CD14-positive monocyte (primary cell): Measurements from ENCODE around the gene ITPR2. TPM values are rescaled to one million over a fixed set of nuclear protein-coding genes. Genes with fewer than 3 reads are reported as not detected.

Source experiments
- DNase-seq, 3 donors: peaks; one replicate each; pipeline ENCODE4 v3.0.0-alpha.2; 2011 to 2022
- H2AFZ ChIP-seq: 2 replicates; pipeline ENCODE4 v1.6.0; 2012; ENCODE audit warnings: mild to moderate bottlenecking, low read depth, low read length, inconsistent platforms; ENCODE audit not compliant: insufficient read depth, poor library complexity, severe bottlenecking
- H3K27ac ChIP-seq, 2 donors: 1 replicate in 1 of 2; 2 replicates in 1 of 2; pipeline ENCODE4 v1.5.1; 2012 to 2013; ENCODE audit warnings: low read length in 2 of 2, control low read depth in 1 of 2, inconsistent platforms in 1 of 2, low read depth in 1 of 2, mild to moderate bottlenecking in 1 of 2
- H3K27me3 ChIP-seq, 2 donors: one replicate each; pipeline versions ENCODE4 v1.6.0 to v1.6.1; 2011 to 2013; ENCODE audit warnings: low read length in 2 of 2; ENCODE audit not compliant: control insufficient read depth in 2 of 2, insufficient read depth in 2 of 2
- H3K36me3 ChIP-seq, 2 donors: replicated peaks in 1 of 2; 1 replicate in 1 of 2; 2 replicates in 1 of 2; pipeline versions ENCODE4 v1.5.1 to v1.6.1; 2012 to 2013; ENCODE audit warnings: low read length in 2 of 2, control low read depth in 1 of 2, inconsistent platforms in 1 of 2, mild to moderate bottlenecking in 1 of 2; ENCODE audit not compliant: insufficient read depth in 2 of 2, control insufficient read depth in 1 of 2
- H3K4me1 ChIP-seq, 2 donors: 1 replicate in 1 of 2; 2 replicates in 1 of 2; pipeline versions ENCODE4 v1.5.1 to v1.6.1; 2012 to 2013; ENCODE audit warnings: low read length in 2 of 2, control low read depth in 1 of 2, inconsistent platforms in 1 of 2, mild to moderate bottlenecking in 1 of 2, moderate library complexity in 1 of 2; ENCODE audit not compliant: insufficient read depth in 2 of 2, control insufficient read depth in 1 of 2
- H3K4me2 ChIP-seq: replicated peaks from 2 replicates; pipeline ENCODE3; 2012; ENCODE audit warnings: low read length, moderate library complexity, mild to moderate bottlenecking; ENCODE audit not compliant: poor library complexity, severe bottlenecking; ENCODE audit errors: extremely low read depth
- H3K4me3 ChIP-seq, 3 experiments: fragments of 200-600 bp in 1 of 3; sonication (generic) in 1 of 3; replicated peaks in 1 of 3; 1 replicate in 2 of 3; 2 replicates in 1 of 3; pipeline ENCODE4 v1.5.1; 2011 to 2013; ENCODE audit warnings: low read length in 3 of 3, mild to moderate bottlenecking in 3 of 3, control low read depth in 2 of 3, low read depth in 2 of 3, inconsistent platforms in 1 of 3, moderate library complexity in 1 of 3
- H3K79me2 ChIP-seq: 2 replicates; pipeline ENCODE4 v1.6.0; 2012; ENCODE audit warnings: mild to moderate bottlenecking, control low read depth, inconsistent platforms, low read length, moderate library complexity; ENCODE audit not compliant: insufficient read depth
- H3K9ac ChIP-seq: 2 replicates; pipeline ENCODE4 v1.6.0; 2017; ENCODE audit warnings: low read length, mild to moderate bottlenecking; ENCODE audit not compliant: insufficient read depth, poor library complexity, severe bottlenecking
- H3K9me3 ChIP-seq, 2 donors: replicated peaks in 1 of 2; 1 replicate in 1 of 2; 2 replicates in 1 of 2; pipeline versions ENCODE4 v1.5.1 to v1.6.1; 2012 to 2013; ENCODE audit warnings: low read length in 2 of 2, control low read depth in 1 of 2; ENCODE audit not compliant: control insufficient read depth in 1 of 2, insufficient read depth in 1 of 2
- H4K20me1 ChIP-seq: 2 replicates; pipeline ENCODE4 v1.6.0; 2012; ENCODE audit warnings: mild to moderate bottlenecking, low read length, control low read depth, moderate library complexity; ENCODE audit not compliant: insufficient read depth
- H3K27ac Mint-ChIP-seq, 7 donors: one replicate each; pipeline ENCODE4 v1.8.0; 2020; ENCODE audit warnings: mild to moderate bottlenecking in 7 of 7, mixed read lengths in 7 of 7, moderate library complexity in 6 of 7, inconsistent platforms in 2 of 7
- H3K27me3 Mint-ChIP-seq, 3 donors: one replicate each; pipeline ENCODE4 v1.8.0; 2021 to 2022; ENCODE audit warnings: low read depth in 3 of 3, mild to moderate bottlenecking in 3 of 3, mixed read lengths in 3 of 3, moderate library complexity in 3 of 3, inconsistent platforms in 1 of 3
- H3K36me3 Mint-ChIP-seq, 2 donors: one replicate each; pipeline ENCODE4 v1.8.0; 2020; ENCODE audit warnings: mixed read lengths in 2 of 2, inconsistent platforms in 1 of 2, mild to moderate bottlenecking in 1 of 2
- H3K4me1 Mint-ChIP-seq: one replicate; pipeline ENCODE4 v1.8.0; 2020; ENCODE audit warnings: mild to moderate bottlenecking, mixed read lengths
- H3K4me3 Mint-ChIP-seq, 2 donors: one replicate each; pipeline ENCODE4 v1.8.0; 2020; ENCODE audit warnings: mild to moderate bottlenecking in 2 of 2, mixed read lengths in 2 of 2, moderate library complexity in 1 of 2
- H3K9me3 Mint-ChIP-seq, 7 donors: one replicate each; pipeline ENCODE4 v1.8.0; 2020 to 2022; ENCODE audit warnings: mixed read lengths in 7 of 7, mild to moderate bottlenecking in 6 of 7, moderate library complexity in 6 of 7, inconsistent platforms in 2 of 7
- WGBS: methylation state at CpG from one replicate; pipeline ENCODE4 v1.1.5; 2013; ENCODE audit warnings: missing lambda C conversion rate; ENCODE audit not compliant: insufficient coverage; 5-methylcytosine and 5-hydroxymethylcytosine counted together
- intact Hi-C, 2 donors: fragments of 100-400 bp; cut with micrococcal nuclease; formaldehyde crosslinking; loops; one replicate each; pipeline versions ENCODE4 v1.15.0 to v1.15.1; 2023
- polyA plus RNA-seq, 3 donors: library from polyadenylated mRNA; depleted of rRNA in 1 of 3; unstranded in 2 of 3; stranded (reverse) in 1 of 3; fragments of 300-500 nt in 2 of 3; fragments of >200 nt in 1 of 3; fragmentation: Illumina TruSeq in 2 of 3; gene quantifications; 1 replicate in 2 of 3; 2 replicates in 1 of 3; pipeline ENCODE4 v1.2.3, GENCODE V29; 2012 to 2021
- TF ChIP-seq, protein P1 (sequence below): fragments of 200-600 bp; IDR thresholded peaks from one replicate; pipeline ENCODE4 v1.8.0; 2022; ENCODE audit warnings: antibody characterized with exemption, mild to moderate bottlenecking

ITPR2 gene
- polyA plus RNA-seq, 3 donors = 2.7 to 6.4 (median 5.7) TPM

DNA sequence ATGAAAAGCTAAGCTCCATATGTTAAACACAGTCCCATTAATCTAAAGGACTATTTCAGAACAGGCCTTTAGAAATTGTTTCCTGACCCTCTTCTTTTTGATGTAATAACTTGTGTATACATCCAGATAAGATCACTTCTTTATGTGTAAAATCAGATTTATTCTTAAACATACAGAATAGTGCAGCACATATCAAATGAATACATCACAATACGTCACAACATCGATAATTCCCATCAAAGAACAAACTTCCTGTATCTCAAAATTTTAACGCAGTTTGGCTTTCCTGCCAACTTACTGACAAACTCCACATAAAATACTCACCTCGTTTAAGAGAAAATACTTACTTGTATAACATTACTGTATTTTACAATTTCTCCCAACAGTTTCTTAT is 108.7 kb downstream of the ITPR2 start:
- WGBS = 63% methylated on average over 2 of the region's 4 CpGs

DNA sequence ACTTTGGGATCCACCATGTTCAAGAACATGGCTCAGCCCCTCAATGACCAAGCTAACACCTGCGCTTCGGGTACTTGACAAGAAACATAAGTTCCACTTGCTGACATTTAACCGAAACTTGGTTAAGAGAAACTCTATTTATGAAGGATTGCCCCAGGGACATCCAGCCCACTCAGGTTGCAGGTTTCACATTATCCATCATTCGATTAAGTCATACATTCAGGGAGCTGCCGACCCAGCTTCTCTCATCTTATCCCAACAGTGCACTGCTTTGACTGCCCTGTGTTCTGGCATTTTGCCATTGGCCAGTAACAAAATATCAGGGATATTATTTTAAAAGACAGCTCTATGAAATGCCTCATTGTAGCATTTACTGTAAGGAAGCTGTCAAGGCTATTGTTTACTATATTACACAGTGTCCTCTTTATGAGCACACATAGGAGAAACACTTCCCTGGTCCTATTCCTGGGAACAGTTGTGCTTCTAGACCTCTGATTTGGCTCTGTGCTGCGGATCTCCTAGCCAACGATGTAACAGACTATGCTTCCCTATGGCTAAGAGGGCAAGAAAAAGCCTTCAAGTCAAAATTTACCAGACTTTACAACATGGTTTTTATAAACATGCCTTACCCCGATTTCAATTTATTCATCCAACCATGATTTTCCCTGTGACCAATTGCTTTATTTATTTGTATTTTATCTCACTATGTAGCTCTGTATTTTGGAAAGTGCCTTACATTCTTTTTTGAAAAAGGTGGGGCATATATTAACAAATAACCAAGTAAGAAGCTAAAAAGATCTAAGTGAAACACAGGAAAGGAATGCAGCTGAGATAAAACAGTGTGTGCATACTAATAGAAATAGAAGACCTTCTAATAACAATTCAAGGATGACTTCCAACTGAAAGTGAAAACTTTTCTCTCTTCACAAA is 109.3 kb downstream of the ITPR2 start:
- Mint-ChIP-seq H3K36me3 (peaks cover 14 to 17% of the 10 kb centered on the region in 2 donors), H3K4me3 (no peak overlapping the region), H3K9me3 (no peaks in the 10 kb centered on the region), H3K4me1 (no peaks in the 10 kb centered on the region), H3K27ac (no peak overlapping the region), H3K27me3 (peaks cover 0 to under 1% (median 0%) of the 10 kb centered on the region in 3 donors)
- no peak overlapping the region for H3K9ac ChIP-seq
- no peak overlapping the region for H3K4me2 ChIP-seq
- intact Hi-C loops = no loop called here
- no peak for DNase-seq
- no peaks in the 10 kb centered on the region for H3K4me1 ChIP-seq
- TF ChIP-seq, protein P1, sequence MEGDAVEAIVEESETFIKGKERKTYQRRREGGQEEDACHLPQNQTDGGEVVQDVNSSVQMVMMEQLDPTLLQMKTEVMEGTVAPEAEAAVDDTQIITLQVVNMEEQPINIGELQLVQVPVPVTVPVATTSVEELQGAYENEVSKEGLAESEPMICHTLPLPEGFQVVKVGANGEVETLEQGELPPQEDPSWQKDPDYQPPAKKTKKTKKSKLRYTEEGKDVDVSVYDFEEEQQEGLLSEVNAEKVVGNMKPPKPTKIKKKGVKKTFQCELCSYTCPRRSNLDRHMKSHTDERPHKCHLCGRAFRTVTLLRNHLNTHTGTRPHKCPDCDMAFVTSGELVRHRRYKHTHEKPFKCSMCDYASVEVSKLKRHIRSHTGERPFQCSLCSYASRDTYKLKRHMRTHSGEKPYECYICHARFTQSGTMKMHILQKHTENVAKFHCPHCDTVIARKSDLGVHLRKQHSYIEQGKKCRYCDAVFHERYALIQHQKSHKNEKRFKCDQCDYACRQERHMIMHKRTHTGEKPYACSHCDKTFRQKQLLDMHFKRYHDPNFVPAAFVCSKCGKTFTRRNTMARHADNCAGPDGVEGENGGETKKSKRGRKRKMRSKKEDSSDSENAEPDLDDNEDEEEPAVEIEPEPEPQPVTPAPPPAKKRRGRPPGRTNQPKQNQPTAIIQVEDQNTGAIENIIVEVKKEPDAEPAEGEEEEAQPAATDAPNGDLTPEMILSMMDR = no peak
- H3K79me2 ChIP-seq = no peaks in the 10 kb centered on the region
- H3K9me3 ChIP-seq = no peaks in the 10 kb centered on the region
- no peak overlapping the region for H3K27ac ChIP-seq
- no peak overlapping the region for H2AFZ ChIP-seq
- no peaks in the 10 kb centered on the region for H3K27me3 ChIP-seq
- peaks cover 6 to 15% of the 10 kb centered on the region in 2 donors for H3K36me3 ChIP-seq
- no peak overlapping the region for H3K4me3 ChIP-seq
- WGBS = 100% methylated on average over 3 of the region's 8 CpGs
- peaks cover 30% of the 10 kb centered on the region for H4K20me1 ChIP-seq

More for the DNA sequence above, 108.7 kb downstream of the ITPR2 start:
- no peaks in the 10 kb centered on the region for H3K27me3 ChIP-seq
- Mint-ChIP-seq H3K4me1 (no peaks in the 10 kb centered on the region), H3K27ac (no peak overlapping the region), H3K9me3 (no peaks in the 10 kb centered on the region), H3K4me3 (no peak overlapping the region), H3K36me3 (peaks cover 14 to 17% of the 10 kb centered on the region in 2 donors), H3K27me3 (no peaks in the 10 kb centered on the region)
- H3K36me3 ChIP-seq = peaks cover 6 to 15% of the 10 kb centered on the region in 2 donors
- intact Hi-C loops = no loop called here
- TF ChIP-seq, protein P1 = no peak
- no peak overlapping the region for H3K9ac ChIP-seq
- DNase-seq = no peak
- no peaks in the 10 kb centered on the region for H3K79me2 ChIP-seq
- H2AFZ ChIP-seq = no peak overlapping the region
- H3K4me3 ChIP-seq = no peak overlapping the region
- H3K4me1 ChIP-seq = no peaks in the 10 kb centered on the region
- no peak overlapping the region for H3K27ac ChIP-seq
- H3K4me2 ChIP-seq = no peak overlapping the region
- H4K20me1 ChIP-seq = peaks cover 36% of the 10 kb centered on the region
- no peaks in the 10 kb centered on the region for H3K9me3 ChIP-seq
